NCI-H526 treated with DMSO at 0.1 percent for 48 hours (cell line): ENCODE data around the gene GPR15.
"Not testable (repeated sequence)": the region's sequence is repeated elsewhere in the genome, so short reads cannot be mapped to it uniquely, and the experiment has no call there.

Experiments used
- DNase-seq: peaks from one replicate; lab custom pipeline; 2025; lab: John Stamatoyannopoulos, UW

Gene GPR15

DNA sequence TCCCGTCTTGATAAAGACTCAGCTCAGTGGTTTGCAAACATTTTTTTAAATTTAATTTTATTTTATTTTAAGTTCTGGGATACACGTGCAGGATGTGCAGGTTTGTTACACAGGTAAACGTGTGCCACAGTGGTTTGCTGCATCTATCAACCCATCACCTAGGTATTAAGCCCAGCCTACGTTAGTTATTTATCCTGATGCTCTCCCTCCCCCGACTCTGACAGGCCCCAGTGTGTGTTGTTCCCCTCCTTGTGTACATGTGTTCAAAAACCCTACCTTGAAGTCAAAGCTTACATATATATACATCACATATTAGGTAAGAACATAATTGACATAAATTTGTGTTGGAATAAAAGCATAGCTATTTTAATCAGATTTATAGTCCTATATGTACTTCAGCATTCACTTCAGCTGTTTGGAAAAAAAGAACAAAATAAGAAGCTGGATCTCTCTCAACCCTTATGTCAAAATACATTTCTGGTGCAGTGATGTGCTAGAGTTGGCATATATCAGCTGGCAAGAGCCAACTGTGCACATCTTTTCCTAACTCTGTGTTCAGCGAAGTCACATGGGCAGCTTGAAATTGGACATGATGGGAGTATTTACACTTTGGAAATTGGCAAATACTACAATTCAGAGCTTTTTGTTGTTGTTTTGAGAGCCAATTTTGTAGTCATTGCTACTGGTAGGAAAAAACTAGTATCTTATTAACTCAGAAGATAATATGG is 26.5 kb downstream of the GPR15 start:
- DNase-seq: no peak

DNA sequence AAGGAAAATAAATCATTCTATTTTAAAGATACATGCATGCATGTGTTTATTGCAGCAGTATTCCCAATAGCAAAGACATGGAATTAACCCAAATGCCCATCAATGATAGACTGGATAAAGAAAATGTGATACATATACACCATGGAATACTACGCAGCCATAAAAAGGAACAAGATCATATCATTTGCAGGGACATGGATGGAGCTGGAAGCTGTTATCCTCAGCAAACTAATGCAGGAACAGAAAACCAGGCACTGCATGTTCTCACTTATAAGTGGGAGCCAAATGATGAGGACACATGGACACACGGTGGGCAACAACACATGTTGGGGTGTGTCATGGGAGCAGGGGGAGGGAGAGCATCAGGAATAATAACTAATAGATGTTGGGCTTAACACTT is 28.0 kb downstream of the GPR15 start:
- DNase-seq: not testable (repeated sequence)

DNA sequence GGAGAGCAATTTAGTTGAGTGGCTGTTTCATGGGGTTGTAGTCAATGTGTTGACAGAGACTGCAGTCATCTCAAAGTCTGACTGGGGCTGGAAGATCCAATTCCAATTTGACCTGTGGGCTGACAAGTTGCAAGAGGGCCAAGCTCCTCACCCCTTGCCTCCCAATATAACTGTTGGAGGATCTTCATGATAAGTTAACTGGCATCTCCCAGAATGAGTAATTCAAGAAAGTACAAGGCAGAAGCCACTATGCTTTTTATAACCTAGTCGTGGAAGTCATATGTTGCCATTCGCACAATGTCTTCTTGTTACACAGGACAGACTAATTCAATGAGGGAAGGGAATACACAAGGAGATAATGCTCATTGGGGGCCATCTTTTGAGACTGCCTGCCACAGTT is 29.1 kb downstream of the GPR15 start:
- no peak for DNase-seq

DNA sequence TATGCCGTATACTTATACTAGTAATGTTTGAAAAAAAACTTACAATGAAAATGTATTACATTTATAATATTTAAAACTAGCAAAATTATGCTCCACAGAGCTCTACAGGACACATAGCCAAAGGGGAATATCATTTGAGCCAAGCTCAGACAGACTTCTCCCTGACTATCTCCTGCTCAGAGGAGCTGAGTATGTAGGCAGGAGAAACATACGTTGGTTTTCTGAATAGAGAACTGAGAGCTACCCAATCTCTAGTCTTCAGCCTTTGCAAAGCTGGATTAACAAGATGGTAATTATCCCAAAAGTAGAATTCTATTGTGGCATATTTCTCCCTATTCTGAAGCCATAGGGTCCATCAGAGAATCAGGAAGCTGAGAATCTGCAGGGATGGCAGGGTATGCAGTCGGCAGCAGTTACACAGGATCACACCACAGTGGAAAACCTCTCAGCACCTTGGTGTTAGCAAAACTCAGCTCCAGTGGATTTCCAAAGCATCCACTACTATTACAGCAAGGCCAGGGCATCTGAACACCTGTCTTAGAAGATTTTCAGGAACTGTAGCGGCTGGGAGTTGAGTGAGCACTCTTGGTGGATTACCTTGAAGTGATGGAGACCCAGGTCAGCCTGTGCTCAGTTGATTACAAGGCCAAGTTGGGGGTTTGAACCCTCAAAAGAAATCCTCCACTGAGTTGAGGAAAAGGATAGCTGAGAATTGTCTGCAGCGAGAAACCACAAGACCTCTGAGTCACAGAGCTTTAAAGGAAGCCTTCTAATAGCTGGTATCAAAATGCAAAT is 30.1 kb downstream of the GPR15 start:
- no peak for DNase-seq

DNA sequence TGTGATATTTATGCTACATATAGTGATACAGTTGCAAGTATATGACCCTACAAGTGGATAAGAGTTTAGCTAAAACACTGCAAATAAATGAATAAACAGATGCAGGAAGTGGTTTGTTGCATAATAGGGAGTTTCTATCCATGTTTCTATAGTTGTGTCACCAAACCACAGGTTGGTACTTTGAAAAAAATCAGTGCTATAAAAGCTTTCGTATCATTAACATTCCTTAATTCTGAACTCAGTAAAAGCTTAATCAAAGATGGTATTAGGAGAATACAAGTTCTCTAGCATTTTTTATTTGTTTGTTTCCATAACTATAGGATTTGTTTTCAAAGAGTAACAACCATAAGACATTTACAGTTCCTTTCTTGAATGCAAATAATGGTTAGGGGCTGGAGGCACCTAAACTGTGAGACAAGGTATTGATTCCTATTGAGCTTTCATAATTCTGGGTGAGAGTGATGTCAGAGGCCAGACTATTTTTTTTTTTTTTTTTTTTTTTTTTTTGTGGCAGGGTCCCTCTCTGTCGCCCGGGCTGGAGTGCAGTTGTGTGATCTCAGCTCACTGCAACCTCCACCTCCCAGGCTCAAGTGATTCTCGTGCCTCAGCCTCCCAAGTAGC is 32.0 kb downstream of the GPR15 start:
- no peak for DNase-seq

DNA sequence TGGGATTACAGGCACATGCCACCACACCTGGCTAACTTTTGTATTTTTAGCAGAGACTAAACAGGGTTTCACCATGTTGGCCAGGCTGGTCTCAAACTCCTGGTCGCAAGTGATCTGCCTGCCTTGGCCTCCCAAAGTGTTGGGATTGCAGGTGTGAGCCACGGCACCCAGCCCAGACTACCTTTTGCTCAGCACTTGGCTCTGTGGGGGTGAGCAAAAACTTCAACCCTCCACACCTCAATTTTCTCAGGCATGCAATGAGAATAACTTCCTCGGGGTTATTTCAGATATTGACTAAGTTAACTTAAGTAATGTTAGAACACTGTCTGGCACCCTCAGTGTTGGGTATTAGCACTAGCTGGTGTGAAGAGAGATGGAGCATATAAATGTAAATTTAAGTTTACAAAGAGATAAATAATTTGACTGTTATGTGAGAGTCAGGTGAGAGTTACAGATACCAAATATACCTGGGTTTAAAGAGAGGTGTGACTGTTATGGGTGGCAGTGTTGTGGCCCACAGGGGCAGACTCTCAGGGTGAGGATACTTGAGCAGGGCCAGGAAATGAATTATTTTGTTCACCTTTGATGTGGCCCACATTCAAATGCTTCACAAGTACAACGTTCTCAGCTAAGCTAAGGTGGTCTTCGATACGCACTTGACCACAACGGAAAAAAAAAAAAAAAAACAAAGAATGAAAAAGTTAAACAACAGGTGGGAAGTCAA is 32.7 kb downstream of the GPR15 start:
- DNase-seq: no peak

DNA sequence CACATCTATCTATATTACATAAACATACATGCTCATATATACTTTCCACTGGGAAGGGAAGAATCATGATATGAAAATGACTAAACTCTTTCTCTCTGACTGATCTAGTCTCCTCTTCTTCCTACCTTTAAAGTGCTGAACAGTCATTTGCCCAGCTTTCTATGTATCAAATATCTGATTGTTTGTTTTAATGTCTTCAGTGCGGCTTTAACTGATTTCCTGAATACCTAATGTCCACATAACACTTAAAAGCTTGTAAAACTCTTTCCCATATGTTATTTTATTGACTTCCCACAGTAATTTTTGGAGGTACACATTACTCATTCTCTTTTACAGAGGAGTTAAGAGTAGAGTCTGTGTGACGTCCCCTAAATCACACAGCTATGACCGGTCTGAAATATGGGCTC is 33.5 kb downstream of the GPR15 start:
- no peak for DNase-seq

DNA sequence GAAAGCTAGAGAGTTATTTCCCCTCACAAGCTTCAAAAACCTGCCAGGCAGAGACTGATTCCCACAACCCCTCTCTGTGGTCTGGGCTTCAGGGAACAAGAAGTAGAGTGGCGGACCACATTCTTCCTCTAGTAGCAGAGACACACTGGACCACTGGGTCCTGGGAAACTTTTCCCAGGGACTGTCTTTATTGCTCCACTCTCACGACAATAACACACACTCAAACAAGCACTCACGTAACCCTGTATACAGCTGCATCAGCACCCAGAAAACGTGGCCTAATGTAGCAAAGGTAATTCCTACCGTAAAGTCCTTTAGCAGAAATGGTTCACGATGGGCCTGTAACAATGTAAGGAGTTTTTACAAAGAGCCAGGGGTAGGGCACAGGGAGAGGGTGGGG is 34.1 kb downstream of the GPR15 start:
- DNase-seq: no peak

DNA sequence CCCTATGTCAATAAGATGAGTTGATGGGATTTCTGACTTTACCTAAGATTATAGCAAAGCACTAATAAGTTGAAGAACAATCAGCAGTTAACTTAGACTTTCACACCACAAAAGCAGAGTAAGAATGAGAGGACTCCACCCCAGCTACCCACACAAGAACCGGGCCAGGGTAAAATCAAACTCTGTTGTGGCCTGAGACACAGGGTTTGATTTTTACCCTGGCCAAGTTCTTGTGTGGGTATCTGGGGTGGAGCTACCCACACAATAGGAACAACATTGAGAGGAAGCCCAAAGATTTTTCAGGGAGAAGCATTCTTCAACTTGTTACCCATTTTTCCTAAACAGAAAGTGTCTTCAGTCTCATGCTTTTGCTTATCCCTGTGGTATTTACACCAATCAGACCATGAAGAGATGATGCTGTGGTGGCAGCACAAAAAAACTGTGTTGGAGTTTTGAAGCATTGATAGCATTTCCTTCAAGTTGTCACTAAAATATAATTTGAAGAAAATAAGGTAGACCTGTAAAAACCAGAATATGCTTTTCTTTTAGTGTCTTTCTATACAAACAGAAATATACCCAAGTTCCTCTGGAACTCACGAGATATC is 36.0 kb downstream of the GPR15 start:
- no peak for DNase-seq

DNA sequence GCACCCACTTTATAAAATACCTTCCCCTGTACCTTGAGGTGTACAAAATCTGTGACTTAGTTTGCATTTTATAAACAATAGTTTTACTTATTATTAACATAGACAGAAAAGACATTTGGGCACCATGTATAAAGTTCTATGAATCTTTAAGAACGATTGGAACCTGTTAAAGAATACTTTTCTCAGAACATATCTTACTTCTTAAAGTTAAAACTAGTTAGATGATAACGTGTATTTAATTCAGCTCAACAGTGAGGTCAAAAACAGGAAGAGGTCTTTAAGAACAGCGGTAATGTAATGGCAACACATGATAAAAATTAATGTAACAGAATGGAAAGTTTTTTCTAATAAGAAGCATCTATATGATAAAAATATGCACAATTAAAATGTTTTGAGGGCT is 36.6 kb downstream of the GPR15 start:
- DNase-seq: no peak

DNA sequence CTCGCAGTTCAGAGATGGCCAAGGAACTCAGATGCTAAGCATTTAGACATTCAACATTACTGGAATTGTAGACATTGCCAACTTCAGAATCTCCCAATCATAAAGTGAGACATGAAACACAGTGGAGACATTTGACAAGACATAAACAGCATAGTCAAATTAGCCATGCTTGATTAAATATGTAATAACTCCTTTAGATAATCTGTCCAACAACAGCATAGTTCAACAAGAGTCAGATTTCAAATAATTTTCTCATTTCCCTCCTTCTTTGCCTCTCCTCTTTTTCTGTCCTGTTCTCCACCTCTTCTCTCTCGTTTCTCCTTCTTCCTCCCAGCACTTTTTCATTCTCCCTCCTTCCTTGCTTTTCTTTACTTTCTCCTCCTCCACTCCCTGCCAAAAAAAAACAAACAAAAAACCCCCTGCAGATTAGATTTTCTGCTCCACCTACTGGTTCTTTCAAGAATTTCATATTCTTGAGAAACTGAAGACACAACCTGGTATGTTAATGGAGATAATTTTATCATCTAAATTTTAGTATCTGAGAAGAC is 41.5 kb downstream of the GPR15 start:
- DNase-seq: no peak

DNA sequence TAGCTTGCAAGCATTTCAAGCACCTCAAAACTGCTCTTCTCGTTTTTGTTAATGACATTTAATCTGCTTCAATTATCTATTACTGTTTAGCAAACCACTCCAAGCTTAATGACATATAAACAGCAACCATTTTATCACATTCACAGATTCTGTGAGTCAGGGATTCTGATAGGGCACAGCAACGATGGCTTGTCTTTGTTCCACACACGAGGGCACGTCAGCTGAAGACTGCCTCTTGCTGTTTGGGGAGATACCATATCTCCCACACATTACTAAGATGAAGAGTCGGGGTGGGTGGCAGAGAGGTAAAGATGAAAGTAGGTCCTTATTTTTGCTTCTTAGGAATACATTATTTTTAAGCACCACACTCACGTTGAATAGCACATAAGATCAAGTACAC is 42.4 kb downstream of the GPR15 start:
- no peak for DNase-seq

DNA sequence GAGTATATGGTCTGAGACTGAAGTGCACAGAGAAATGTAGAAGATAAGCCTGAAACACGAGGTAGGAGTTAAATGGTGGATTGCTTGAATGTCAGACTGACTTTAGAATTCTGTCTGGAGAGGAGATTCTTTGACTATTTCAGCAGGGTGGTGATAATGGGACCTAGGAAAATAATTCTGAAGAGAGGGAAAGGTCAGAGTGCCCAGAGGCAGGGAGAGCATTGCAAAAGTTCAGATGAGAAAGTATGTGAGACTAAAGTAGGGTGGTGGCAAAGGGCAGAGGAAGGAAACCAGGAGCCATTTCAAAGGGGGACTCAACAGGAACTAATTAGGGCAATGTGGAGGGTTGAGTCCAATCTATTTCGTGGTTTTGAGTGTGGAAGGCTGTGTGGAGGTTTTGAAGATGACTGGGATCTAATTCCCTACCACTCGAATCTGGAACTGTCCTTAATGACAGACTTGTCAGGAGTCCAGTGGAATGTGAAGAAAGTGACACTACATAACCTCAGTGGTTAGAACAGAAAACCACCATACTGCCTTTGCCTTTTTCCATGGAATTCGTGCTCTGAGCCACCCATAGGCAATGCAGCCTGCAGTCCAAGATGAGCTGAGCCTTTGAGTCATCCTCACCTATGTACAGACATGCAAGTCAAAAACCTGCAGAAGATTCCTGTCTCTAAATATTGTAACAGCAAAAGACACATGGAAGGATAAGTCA is 45.6 kb downstream of the GPR15 start:
- DNase-seq: no peak

DNA sequence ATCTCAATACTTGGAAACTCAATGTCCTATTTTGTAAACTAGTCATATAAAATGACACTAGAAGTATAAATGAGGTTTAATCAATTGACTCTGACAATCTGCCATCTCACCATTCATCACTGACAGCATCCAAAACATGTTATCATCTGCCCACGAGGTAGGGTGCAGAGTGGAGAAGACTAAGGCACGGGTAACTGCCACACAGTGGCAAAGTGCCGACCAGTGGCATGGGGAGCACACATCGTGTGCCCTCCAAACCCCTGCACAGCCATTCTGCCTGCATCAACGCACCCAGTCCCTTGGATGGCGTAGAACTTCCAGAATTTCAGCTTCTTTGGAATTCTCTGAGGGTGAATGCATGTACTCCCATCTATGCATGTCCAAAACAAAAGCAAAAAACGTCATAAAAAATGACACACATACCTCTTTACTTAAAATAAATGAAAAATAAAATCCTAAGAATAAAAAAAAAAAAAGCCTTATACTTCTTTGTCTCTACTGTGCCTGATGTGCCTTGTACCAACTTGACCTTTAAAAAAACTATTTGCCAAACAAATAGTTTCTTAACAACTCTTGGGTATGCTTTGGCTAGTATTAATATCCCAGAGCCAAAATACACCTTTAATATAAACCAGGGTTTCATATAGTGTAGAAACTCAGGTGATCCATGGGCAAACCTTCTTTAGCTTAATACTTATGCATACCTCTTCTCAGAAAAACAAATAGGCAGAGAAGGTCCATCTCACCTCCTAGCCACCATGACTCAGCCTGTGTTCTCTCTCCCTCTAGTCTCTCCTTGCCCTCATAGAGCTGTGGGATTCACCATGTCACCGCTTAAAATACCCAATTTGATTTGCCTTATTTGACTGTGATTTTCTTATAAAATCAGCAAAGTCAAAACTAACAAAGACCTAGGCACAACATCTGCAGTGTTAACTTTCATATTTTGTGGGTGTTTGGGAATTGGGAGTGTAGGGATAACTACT is 48.9 kb downstream of the GPR15 start:
- no peak for DNase-seq

DNA sequence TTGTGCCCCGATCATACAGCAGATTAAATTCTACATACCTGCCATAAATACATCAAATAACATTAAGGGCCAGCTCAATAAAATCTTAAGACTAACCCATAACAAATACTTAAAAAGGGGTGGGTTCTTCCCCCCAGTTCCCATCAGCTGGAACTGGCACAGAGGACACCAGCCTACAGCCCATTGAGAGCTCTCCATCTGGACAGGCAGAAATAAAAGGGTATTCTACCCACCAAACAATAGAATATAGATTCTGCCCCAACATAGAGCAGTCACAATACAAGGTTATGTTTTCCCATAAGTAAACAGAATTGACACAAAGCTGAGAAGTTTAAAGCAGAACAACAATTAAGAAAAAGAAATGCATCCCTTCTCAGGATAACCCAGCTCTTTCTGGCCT is 49.7 kb downstream of the GPR15 start:
- DNase-seq: no peak

DNA sequence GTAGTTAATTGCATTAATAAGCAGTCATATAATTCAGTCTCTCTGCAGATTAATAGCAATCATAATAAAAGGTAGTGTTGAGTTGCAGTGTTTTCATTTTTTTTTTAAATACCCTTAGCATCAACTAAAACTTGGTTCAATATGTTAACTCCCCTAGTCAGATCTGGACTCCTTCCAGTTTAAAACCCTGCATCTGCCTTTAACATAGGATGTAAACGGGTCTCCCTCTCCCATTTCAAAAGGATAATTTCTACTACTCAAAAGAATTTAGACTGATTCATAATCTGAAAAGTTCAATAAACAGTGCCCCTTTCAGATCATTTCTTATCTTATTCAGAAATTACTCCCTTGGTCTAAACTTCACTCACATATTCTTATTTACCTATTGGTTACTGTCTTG is 50.3 kb downstream of the GPR15 start:
- DNase-seq: no peak

DNA sequence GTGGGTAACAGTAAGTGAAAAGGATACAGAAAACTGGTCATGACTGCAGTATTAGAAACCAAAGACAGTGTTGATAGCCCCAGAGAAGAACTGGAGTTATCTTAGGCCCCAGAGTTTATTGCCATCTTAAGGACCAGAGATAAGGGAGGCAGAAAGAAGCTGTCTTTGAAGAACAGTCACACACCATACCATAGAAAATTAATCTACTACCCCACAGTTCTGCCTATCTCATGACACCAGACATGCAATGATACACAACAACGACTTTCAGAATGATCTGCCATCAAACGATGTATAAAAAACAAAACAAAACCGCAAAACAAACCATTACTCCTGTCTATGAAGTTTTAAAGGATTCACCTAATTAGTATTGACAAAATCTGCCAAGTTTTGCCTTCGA is 52.0 kb downstream of the GPR15 start:
- no peak for DNase-seq
